ENCODE measurements around the gene BEND6. TPM values are rescaled to one million over a fixed set of nuclear protein-coding genes. Genes with fewer than 3 reads are reported as not detected.

The BEND6 gene
- not detected in 2 replicates for total RNA-seq

GRCh38 chr6:56954403-56955170 is at the start of gene BEND6:
TSS of gene BEND6 (plus strand) at chr6:56955107. CDS start at chr6:56981811, 26,704 bp downstream.
- ATAC-seq (ENCODE audit: low read depth) (peak; percentile 55), DNase-seq (peak; percentile 24)
- CTCF ChIA-PET: no interaction called here
- H3K4me1 Mint-ChIP-seq: peaks cover 25% of the 10 kb centered on the region
- peaks cover 60% of the 10 kb centered on the region for H3K27me3 Mint-ChIP-seq
- H3K27ac Mint-ChIP-seq: no peak within 1 kb of the TSS
- no peak for TF ChIP-seq CTCF (IDR thresholded peaks at IDR 0.05)
- peak within 1 kb of the TSS; percentile 88 for H3K4me3 Mint-ChIP-seq
- POLR2A ChIA-PET: no interaction called here
- H3K9me3 Mint-ChIP-seq: no peaks in the 10 kb centered on the region
- intact Hi-C loops (cut with micrococcal nuclease): loop anchor here (2.0 kb wide), 2 partner anchors 50 to 362 kb away; partner anchors contain the start of gene PRIM2
- H3K36me3 Mint-ChIP-seq (ENCODE audit: low read depth): peaks cover 2% of the 10 kb centered on the region

- DNase-seq (no peak), ATAC-seq (ENCODE audit: low read depth) (no peak)
- Mint-ChIP-seq H3K4me1 (no peaks in the 10 kb centered on the region), H3K27me3 (peaks cover 6% of the 10 kb centered on the region), H3K27ac (no peak overlapping the region), H3K4me3 (no peak overlapping the region), H3K9me3 (no peaks in the 10 kb centered on the region), H3K36me3 (ENCODE audit: low read depth) (no peaks in the 10 kb centered on the region)
- intact Hi-C loops (cut with micrococcal nuclease): loop anchor here (2.0 to 10.0 kb wide), 3 partner anchors 49 to 317 kb away; partner anchors contain the start of genes BEND6 and RAB23
- CTCF ChIA-PET: interaction anchor here (3.0 to 5.5 kb wide), 2 partner anchors 410 to 416 kb away, joined by 36 to 112 read pairs; partner anchors contain the start of gene PRIM2
- TF ChIP-seq CTCF (IDR thresholded peaks at IDR 0.05): no peak
- POLR2A ChIA-PET: no interaction called here
These were observed 49.5 kb upstream of the BEND6 start for GRCh38 chr6:56905378-56905777.

GRCh38 chr6:56906752-56907151 is 48.2 kb upstream of the BEND6 start:
- Mint-ChIP-seq H3K27ac (no peak overlapping the region), H3K9me3 (no peaks in the 10 kb centered on the region), H3K4me3 (no peak overlapping the region), H3K4me1 (no peaks in the 10 kb centered on the region), H3K27me3 (peaks cover 6% of the 10 kb centered on the region), H3K36me3 (ENCODE audit: low read depth) (no peaks in the 10 kb centered on the region)
- ChIA-PET POLR2A (no interaction called here), CTCF (interaction anchor here (1.0 kb wide), 1 partner anchor 409 kb away, joined by 3 read pairs; no protein-coding TSS in a partner anchor)
- TF ChIP-seq CTCF (IDR thresholded peaks at IDR 0.05): no peak
- intact Hi-C loops (cut with micrococcal nuclease): loop anchor here (10.0 kb wide), 1 partner anchor 198 kb away; no protein-coding TSS in a partner anchor
- no peak for DNase-seq
- ATAC-seq (ENCODE audit: low read depth): no peak

GRCh38 chr6:56909115-56909907 is 45.6 kb upstream of the BEND6 start:
- Mint-ChIP-seq H3K36me3 (ENCODE audit: low read depth) (no peaks in the 10 kb centered on the region), H3K4me1 (no peaks in the 10 kb centered on the region), H3K27me3 (peaks cover 11% of the 10 kb centered on the region), H3K9me3 (no peaks in the 10 kb centered on the region), H3K27ac (no peak overlapping the region), H3K4me3 (no peak overlapping the region)
- intact Hi-C loops (cut with micrococcal nuclease): loop anchor here (10.0 kb wide), 1 partner anchor 195 kb away; no protein-coding TSS in a partner anchor
- no peak for DNase-seq
- no peak for TF ChIP-seq CTCF (IDR thresholded peaks at IDR 0.05)
- POLR2A ChIA-PET: no interaction called here
- ATAC-seq (ENCODE audit: low read depth): no peak
- CTCF ChIA-PET: interaction anchor here (1.4 kb wide), 1 partner anchor 407 kb away, joined by 6 read pairs; the partner anchor contains the start of gene PRIM2

- no peak for TF ChIP-seq CTCF (IDR thresholded peaks at IDR 0.05)
- Mint-ChIP-seq H3K4me3 (no peak overlapping the region), H3K36me3 (ENCODE audit: low read depth) (no peaks in the 10 kb centered on the region), H3K9me3 (no peaks in the 10 kb centered on the region), H3K27ac (no peak overlapping the region), H3K4me1 (no peaks in the 10 kb centered on the region), H3K27me3 (peaks cover 9% of the 10 kb centered on the region)
- DNase-seq (no peak), ATAC-seq (ENCODE audit: low read depth) (no peak)
- intact Hi-C loops (cut with micrococcal nuclease): no loop called here
- ChIA-PET POLR2A (no interaction called here), CTCF (no interaction called here)
These were observed 43.1 kb upstream of the BEND6 start for GRCh38 chr6:56911847-56912246.

All from activated B cell treated with CpG ODN at 0.5 μM for 24 hours (primary cell).